GM12891 (cell line): ENCODE results near the gene DHRS1.

Source experiments
- POLR2A ChIP-seq: IDR thresholded peaks from 2 replicates; pipeline ENCODE4 v1.6.1; 2011; ENCODE audit warnings: low read depth, low read length, control low read depth
- POLR2AphosphoS5 ChIP-seq: IDR thresholded peaks from 2 replicates; pipeline ENCODE4 v1.6.1; 2011; ENCODE audit warnings: low read depth, low read length, control low read depth

- TF ChIP-seq POLR2AphosphoS5, result no peak
- no peak for TF ChIP-seq POLR2A
Observed at GRCh38 chr14:24256960-24257359, 42.6 kb downstream of the DHRS1 start.
